K562 (cell line): Measurements from ENCODE around the gene FATE1. TPM values are rescaled to one million over a fixed set of nuclear protein-coding genes. Genes with fewer than 3 reads are reported as not detected.

Source experiments
- JUND ChIP-seq, 2 experiments: IDR thresholded peaks; 2 replicates in 1 of 2; 3 replicates in 1 of 2; pipeline ENCODE4 v1.6.1; 2011; ENCODE audit warnings: borderline replicate concordance in 2 of 2, low read depth in 2 of 2, low read length in 2 of 2, improper control_type of control experiment in 1 of 2, missing biosample characterization in 1 of 2, missing genetic modification characterization in 1 of 2, missing genetic modification reagents in 1 of 2
- L3MBTL2 ChIP-seq: fragments of 450-650 bp; IDR thresholded peaks from 2 replicates; pipeline ENCODE4 v1.6.1; 2016; ENCODE audit warnings: mild to moderate bottlenecking, moderate library complexity
- RAD21 ChIP-seq, 2 experiments: fragments of 250-450 bp in 1 of 2; fragments of 450-650 bp in 1 of 2; sonication (Bioruptor Pico) in 1 of 2; formaldehyde crosslinking in 1 of 2; IDR thresholded peaks in 1 of 2; conservative IDR thresholded peaks in 1 of 2; 2 replicates each; pipeline versions ENCODE4 v1.4.0 to v1.8.0; 2020 to 2022; ENCODE audit warnings: mild to moderate bottlenecking in 2 of 2, moderate library complexity in 1 of 2
- polyA plus RNA-seq, 8 experiments: library from polyadenylated mRNA; depleted of rRNA in 4 of 8; stranded (reverse) in 5 of 8; unstranded in 3 of 8; fragments of >200 nt; fragmentation: Nextera tagmentation in 2 of 8; fragmentation: Illumina TruSeq in 1 of 8; extraction: Ambion mirVana in 2 of 8; extraction: Trizol in 1 of 8; gene quantifications; 2 replicates each; pipeline versions ENCODE4 v1.2.1 to v1.2.3, GENCODE V29; 2011 to 2014; ENCODE audit warnings: inconsistent platforms in 1 of 8, missing spikeins in 1 of 8
- total RNA-seq, 7 experiments: library from RNA; depleted of rRNA in 6 of 7; stranded (reverse); fragments of >200 nt in 6 of 7; fragmentation: Illumina TruSeq in 2 of 7; extraction: Trizol in 2 of 7; gene quantifications; 2 replicates each; pipeline versions ENCODE4 v1.2.1 to v1.2.3, GENCODE V29; 2011 to 2021; ENCODE audit warnings: low replicate concordance in 1 of 7
- TF ChIP-seq, protein P1 (sequence below): IDR thresholded peaks from 2 replicates; pipeline ENCODE4 v1.6.1; 2011; ENCODE audit warnings: borderline replicate concordance, low read depth, mild to moderate bottlenecking, moderate library complexity, low read length; ENCODE audit not compliant: insufficient read depth, poor library complexity, severe bottlenecking
- TF ChIP-seq, protein P2 (sequence below): sonication (generic); formaldehyde crosslinking; IDR thresholded peaks from 2 replicates; pipeline ENCODE4 v1.8.0; 2022; ENCODE audit warnings: missing genetic modification reagents, mild to moderate bottlenecking, moderate library complexity, borderline replicate concordance
- TF ChIP-seq, protein P3 (sequence below): fragments of 250-450 bp; sonication (Bioruptor Pico); IDR thresholded peaks from 2 replicates; pipeline ENCODE4 v1.6.1; 2021; ENCODE audit warnings: mild to moderate bottlenecking

The FATE1 gene
- total and polyA plus RNA-seq, 9 of the 15 experiments (the other 6 are each of a cell fraction or from before 2014, with no cell fraction given), result not detected

DNA sequence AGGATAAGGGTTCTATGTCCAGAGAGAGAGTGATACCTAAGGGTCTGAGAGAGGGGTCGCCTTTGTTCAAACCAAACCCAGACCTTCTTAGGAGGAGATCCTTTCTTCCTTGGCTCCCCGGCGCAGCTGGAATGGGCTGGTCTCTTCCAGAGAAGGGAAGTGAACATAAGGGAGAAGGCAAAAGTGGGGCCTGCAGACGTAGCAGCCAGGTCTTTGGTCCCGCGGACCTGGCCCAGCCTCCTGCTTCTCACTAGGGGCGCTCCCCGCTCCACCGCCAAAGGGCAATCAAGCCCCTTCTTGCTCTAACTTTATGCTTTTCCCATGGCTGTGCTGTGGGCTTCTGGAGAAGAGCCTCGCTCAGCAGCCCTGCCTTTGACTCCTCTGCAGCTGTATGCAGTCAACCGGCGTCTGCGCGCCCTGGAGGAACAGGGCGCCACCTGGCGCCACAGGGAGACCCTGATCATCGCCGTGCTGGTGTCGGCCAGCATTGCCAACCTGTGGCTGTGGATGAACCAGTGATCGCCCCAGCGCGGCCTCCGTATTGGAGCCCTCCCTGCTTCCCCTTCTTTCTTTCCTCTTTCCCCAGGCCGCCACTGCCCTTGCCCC is 6.5 kb downstream of the FATE1 start (continued):
- TF ChIP-seq, protein P1, sequence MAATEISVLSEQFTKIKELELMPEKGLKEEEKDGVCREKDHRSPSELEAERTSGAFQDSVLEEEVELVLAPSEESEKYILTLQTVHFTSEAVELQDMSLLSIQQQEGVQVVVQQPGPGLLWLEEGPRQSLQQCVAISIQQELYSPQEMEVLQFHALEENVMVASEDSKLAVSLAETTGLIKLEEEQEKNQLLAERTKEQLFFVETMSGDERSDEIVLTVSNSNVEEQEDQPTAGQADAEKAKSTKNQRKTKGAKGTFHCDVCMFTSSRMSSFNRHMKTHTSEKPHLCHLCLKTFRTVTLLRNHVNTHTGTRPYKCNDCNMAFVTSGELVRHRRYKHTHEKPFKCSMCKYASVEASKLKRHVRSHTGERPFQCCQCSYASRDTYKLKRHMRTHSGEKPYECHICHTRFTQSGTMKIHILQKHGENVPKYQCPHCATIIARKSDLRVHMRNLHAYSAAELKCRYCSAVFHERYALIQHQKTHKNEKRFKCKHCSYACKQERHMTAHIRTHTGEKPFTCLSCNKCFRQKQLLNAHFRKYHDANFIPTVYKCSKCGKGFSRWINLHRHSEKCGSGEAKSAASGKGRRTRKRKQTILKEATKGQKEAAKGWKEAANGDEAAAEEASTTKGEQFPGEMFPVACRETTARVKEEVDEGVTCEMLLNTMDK, result peak; percentile 75
- TF ChIP-seq, protein P2, sequence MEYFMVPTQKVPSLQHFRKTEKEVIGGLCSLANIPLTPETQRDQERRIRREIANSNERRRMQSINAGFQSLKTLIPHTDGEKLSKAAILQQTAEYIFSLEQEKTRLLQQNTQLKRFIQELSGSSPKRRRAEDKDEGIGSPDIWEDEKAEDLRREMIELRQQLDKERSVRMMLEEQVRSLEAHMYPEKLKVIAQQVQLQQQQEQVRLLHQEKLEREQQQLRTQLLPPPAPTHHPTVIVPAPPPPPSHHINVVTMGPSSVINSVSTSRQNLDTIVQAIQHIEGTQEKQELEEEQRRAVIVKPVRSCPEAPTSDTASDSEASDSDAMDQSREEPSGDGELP (CRISPR knock-in tag), result 0 out of 2 replicates have a peak, but pooled peaks have one; percentile 15
- TF ChIP-seq, protein P3, sequence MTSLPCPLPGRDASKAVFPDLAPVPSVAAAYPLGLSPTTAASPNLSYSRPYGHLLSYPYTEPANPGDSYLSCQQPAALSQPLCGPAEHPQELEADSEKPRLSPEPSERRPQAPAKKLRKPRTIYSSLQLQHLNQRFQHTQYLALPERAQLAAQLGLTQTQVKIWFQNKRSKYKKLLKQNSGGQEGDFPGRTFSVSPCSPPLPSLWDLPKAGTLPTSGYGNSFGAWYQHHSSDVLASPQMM (CRISPR knock-in tag), result no peak
- TF ChIP-seq JUND (IDR thresholded peaks at IDR 0.05; ENCODE audit: borderline replicate concordance, low read depth, low read length) (0 out of 2 replicates have a peak, but pooled peaks have one; percentile 15), JUND (tag; IDR thresholded peaks at IDR 0.05; ENCODE audit: borderline replicate concordance, low read depth, low read length) (no peak), RAD21 (CRISPR knock-in tag; conservative IDR thresholded peaks at IDR 0.05 in 1 of 2, IDR thresholded peaks at IDR 0.05 in 1 of 2) (peak; percentile 42 to 68), L3MBTL2 (0 out of 2 replicates have a peak, but pooled peaks have one; percentile 22)
